ENCODE data around the gene DDX39B.
"Not testable (repeated sequence)": the region's sequence is repeated elsewhere in the genome, so short reads cannot be mapped to it uniquely, and the experiment has no call there.

The DDX39B gene

DNA sequence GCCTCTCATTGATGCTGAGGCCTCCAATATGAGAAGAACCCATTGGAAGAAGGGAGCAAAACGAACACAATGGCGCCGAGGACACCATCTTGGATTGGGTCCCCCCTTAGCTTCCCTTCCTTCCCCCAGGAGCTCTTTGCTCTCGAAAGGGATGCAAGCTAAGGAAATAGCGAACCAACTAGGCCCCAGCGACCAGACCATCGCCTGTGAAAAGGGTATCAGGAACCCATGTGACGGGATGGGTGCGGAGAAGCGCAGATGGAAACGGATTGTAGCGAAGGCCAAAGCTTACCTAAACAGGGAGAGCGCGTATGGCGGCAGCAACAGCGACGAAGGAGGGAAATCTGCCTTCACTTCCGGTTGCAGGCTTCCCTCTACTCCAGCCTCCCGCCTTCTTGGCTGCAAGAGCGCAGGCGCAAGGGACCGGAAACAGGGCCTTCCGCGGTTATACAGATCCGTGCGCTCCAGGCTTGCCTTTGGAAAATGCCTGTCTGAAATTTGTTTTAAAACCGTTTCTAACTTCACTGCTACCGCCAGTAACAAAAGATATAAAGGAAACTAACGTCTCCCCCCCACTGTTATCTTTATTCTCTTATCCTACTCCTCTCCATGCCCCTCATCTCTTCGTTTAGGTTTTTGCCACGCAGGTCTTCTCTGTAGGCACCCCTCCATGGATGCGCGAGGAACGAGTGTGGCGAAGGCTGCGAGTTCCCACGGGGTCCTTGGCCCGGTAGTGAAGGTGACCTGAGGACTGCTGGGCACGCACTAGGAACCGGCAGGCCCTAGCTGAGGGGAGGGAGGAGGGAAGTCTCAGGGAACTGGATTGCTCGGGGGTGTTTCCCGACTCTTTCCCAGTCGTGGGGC is at the start of gene DDX39B:
Gene DDX39B, minus strand, starts transcription at position 346 of the 864 bp plus-strand sequence. CDS start 1,471 bp downstream, outside the sequence.
- DNase-seq (ENCODE audit: low read depth in 2 of 2): peak; percentile 83 to 93

DNA sequence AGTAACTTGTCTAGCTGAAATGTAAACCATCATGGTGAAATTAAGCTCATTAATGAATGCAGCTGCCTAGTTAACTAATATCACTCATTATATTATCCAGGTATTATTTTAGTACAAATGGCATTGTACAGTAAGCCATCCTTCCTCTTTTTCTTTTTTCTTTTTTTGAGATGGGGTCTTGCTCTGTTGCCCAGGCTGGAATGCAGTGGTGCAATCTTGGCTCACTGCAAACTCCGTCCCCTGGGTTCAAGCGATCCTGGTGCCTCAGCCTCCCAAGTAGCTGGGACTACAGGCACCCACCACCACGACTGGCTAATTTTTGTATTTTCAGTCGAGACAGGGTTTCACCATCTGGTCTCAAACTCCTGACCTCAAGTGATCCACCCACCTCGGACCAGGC is 48.9 kb upstream of the DDX39B start:
- not testable (repeated sequence) for DNase-seq (ENCODE audit: low read depth in 2 of 2)

DNA sequence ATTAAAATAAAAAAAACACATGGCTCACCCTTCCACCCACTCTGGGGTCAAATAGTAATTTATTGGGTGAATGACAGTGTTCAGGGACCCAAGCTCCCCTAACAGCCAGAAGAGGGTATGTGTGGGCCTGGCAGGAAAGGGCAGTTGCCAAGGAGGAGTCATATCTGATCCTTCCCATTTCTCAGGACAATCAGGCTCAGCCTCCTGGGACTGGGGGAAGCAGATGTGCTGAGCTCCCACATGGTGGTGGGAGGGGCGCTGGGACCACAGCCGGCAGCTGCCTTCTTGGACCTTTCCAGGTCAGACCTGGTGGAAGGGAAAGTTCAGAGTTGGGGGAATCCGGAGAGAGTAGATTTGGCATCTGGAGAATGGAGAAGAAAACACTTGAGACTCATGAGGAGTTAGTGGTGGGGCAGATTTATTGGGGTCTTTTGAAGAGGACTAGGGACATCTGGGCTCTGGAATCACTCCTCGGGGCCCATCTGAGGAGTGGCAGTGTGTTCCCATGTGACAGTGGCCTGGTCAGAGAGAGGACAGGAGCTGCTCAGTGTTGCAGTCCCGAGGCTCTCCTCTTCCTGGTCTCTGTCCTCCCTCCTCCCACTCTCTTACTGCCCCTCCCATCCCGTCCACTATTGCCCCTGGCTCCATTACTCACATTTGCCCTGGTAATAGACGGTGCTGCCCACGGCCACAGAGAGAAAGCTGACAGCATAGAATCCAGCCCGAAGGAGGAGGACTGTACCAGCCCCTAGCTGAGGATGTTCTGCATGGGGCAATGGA is 47.3 kb upstream of the DDX39B start:
- no peak for DNase-seq (ENCODE audit: low read depth in 2 of 2)

DNA sequence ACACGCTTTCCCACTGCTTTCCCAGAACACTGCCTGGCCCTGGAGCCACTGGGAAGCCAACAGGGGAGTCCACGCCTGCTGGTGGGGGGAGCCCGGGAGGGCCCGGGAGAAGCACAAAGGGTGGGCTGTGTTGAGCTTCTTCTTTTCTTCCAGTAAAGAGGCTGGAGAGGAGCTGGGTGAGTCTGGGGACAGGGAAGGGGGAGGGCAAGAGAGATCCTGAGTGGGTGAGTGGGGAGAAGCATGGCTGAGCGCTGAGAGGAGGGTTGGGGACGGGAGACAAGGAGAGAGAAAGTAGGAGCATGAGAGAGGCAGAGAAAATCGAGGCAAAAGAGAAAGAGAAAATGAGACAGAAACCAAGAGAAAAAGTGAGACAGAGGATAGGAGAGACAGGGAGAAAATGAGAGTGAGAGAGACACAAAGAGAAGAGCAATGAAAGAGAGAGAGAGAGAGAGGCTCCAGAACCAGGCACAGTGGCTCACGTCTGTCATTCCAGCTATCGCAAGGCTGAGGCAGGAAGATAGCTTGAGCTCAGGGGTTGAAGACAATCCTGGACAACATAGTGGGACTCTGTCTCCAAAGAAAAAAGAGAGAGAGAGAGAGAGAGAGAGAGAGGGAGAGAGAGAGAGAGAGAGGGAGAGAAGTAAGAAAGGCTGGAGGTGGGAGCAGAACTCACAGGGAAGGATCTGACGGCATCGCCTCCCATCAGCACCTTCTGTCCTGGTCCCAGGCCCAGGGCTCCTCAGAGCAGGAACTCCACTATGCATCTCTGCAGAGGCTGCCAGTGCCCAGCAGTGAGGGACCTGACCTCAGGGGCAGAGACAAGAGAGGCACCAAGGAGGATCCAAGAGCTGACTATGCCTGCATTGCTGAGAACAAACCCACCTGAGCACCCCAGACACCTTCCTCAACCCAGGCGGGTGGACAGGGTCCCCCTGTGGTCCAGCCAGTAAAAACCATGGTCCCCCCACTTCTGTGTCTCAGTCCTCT is 46.3 kb upstream of the DDX39B start:
- no peak for DNase-seq (ENCODE audit: low read depth in 2 of 2)

DNA sequence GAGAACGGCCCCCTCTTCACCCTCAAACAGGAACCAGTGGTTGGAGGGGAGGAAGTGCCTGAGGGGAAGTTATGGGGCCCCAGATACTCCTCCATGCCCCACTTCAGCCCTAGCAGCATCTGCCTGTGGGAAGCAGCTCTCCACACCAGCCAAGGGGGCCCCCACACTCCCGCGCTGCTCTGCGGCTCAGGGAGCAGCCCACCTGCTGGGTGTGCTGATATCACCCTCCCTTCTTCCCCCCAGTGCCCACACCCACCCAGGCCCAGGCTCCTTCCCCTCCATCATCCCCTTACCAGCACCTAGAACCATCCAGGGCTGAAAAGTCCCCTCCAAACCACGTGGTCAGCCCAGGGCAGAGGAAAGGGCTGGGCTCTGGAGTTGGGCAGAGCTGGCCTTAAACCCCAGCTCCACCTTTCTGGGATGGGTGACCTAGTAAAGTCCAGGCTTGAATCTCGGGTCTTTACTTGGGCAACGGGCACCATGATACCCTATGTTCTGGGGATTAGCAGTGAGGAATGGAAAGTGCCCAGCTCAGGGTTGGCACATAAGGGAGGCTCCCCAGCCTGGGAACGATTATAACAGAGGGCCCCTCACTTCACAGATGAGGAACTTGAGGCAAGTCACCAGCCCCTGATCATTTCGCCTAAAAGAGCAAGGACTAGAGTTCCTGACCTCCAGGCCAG is 44.9 kb upstream of the DDX39B start:
- DNase-seq (ENCODE audit: low read depth in 2 of 2): no peak

DNA sequence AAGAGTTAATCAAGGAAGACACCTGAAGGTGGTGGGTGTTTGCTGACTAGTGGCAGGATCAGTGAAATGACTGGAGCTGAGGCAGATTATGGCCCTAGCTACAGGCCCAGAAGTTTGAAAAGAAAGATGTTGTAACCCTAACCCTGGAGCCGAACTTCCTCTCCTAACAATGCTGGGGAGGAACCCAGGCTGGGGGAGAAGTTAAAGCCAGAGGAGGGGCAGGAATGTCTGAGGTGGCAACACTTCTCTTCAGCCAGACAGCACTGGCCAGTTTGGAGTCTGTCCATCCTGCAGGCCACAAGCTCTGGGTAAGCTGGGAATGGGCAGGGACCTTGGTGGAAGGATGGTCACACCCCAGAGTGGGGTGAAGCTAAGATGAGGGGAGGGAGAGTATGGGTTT is 44.2 kb upstream of the DDX39B start, which contains the start of gene LST1:
Gene LST1, plus strand, starts transcription at position 270 of the 400 bp plus-strand sequence. CDS start 1,023 bp downstream, outside the sequence.
- DNase-seq (ENCODE audit: low read depth in 2 of 2): no peak

DNA sequence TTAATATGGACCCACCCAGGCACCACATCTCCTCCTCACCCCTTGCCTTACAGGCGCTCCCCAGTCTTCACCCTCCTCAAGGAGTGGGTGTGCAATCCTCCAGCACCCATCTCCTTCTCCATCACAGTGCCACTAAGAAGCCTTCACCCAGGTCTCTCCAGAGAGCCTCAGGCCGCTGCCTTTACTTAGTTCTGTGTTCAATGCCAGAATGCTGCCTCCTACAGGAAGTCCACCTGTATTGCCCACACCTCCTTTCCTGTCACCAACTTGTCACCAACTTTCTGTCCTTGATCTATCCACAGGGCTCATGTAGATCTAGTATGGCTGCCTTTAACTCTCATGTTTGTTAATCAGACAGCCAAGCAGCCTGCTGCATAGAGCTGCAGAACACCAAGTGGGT is 43.7 kb upstream of the DDX39B start:
- DNase-seq (ENCODE audit: low read depth in 2 of 2): no peak

DNA sequence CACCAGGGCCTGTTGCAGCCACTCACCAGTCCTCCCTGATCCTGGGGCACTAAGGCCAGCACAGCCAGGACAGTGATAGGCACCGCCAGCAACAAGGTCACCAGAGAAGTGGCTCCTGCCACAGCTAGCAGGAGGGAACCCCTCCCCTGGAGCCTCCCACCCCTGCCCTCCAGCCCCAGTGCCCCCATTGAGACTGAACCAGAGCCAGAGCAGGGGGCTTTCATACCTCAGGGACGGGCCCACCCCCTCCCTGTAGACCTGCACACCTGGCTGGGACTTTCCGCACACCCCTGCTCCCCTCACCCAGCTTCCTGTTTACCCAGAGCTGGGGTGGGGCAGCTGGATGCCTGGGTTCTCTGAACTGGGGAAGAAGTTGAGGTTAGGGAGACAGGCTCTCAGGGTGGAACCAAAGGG is 40.4 kb upstream of the DDX39B start, which contains the start of gene LTB:
Gene LTB, minus strand, starts transcription at position 195 of the 414 bp plus-strand sequence. Its CDS starts 7 bp downstream, at position 188.
- DNase-seq (ENCODE audit: low read depth in 2 of 2): no peak

DNA sequence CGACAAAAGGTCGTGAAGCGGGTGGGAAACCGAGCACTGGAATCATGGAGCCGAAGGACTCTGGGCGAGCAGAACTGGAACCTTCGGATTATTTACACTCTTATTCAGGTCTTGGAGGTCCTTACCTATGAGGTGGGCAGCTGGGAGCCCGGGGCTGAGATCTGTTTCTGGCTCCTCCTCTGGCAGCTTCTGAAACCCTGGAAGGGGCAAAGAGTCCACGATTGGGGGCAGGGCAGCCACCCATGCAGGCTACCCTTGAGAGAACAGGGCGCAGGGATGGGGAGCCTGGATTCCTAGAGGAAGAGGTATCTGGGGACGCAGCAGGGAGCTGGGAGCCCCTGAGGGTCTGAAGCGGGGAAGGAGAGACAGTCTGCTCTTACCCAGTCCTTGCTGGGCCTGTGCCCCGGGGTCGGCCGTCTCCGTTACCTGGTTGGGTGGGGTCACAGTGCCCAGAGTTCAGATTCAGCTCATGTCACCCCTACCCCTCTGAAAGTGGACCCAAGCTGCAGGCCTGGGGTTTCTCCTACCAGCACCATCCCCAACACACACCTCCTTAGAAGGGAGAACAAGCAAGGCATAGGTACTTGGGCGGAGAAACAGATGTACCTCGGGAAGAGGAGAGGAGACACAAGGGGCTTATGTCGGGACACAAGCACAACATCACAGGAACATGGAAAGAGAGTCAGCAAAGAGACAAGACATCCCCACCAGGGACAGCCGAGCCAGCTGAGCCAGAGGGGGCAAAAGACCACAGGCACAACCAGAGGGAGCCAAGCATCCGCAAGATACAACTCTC is 39.8 kb upstream of the DDX39B start:
- DNase-seq (ENCODE audit: low read depth in 2 of 2): no peak

DNA sequence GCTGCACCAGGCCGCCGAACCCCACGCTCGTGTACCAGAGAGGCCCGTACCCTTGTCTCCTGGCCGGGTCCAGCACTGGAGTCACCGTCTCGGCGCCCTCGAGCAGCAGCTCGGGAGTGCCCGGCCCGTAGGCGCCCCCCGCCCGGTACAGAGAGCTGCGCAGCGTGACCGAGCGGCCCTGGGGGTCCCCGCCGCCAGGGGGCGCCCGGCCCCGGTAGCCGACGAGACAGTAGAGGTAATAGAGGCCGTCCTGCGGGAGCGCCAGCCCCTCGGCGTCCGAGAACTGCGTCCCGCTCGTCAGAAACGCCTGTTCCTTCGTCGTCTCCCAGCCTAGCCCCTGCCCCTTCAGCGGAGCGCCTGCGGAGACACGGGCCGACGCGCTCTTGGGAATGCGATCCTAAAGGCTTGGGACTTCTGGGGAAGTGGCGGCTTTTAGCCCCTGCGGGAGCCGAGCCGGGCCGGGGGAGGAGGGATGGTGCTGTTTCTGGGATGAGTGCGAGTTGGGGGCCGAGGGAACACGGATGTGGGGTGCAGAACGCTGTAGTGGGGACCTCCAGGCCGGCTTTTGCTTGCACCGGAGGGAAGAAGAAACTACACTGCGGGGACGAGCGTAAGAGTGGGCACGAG is 39.1 kb upstream of the DDX39B start:
- peak; percentile 85 to 87 for DNase-seq (ENCODE audit: low read depth in 2 of 2)

DNA sequence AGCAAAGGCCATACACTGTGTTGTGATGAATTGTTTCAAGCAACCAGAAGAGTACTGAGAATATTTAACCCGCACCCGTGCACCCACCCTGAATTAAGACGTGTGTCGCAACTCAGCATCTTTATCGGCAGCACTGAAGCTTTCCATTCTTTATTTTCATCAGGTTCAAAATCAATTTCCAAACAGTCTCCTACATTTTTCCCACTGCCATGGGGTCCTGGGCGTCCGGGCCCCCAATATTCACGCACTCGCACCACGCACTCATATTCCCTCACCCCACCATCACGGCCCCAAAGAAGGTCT is 38.6 kb upstream of the DDX39B start:
- DNase-seq (ENCODE audit: low read depth in 2 of 2): no peak

DNA sequence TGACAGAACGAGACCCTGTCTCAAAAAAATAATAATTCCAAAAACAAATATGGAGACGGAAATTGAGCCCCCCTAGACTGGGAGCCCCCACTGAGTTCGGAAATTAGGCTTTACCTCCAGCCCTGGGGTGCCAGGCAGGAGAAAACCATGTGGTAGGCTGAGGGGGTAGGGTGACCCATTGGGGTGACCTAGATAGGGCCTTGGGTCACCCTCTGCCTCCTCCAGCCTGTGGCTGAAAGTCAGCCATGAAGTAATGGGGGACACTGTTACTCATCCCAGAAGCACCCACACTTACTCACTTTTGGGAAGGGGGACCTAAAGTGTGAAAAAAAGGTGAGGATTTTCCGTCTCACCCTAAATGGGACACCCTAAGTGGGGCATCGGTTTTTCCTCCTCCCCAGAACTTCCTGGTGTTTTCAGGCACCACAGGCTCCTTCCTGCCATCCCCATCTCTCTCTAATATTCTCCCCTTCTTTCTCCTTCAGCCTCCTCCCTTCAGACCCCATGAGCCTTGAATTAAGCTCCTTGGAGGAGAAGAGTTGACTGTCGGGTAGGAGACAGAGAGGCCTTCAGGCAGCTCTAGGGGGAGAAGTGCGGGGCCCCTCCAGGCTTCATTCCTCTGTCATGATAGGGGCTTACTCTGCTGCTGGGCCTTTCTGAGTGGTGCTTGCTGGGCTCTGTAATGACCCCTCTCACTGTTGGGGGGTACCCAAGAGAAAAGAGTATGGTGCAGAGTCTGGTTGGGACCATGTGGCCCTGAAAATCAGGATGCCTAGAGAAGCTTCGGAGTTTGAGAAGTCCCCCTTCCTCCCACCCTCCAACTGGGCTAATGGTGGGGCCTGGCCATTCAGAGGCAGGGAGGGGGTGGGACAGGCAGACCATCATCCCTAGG is 38.0 kb upstream of the DDX39B start:
- DNase-seq (ENCODE audit: low read depth in 2 of 2): no peak

DNA sequence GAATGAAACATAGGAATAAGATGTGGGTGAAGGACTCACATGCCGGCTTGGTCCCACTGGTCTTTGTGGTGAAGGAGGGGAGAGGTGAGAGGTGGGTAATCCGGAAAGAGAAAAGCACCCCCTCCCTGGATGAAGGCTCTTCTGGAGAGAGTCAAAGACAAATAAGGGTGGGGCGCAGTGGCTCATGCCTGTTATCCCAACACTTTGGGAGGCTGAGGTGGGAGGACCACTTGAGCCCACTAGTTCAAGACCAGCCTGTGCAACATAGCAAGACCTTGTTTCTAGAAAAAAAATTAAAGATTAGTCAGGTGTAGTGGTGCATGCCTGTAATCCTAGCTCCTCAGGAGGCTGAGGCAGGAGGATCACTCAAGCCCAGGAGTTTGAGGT is 37.3 kb upstream of the DDX39B start:
- no peak for DNase-seq (ENCODE audit: low read depth in 2 of 2)

DNA sequence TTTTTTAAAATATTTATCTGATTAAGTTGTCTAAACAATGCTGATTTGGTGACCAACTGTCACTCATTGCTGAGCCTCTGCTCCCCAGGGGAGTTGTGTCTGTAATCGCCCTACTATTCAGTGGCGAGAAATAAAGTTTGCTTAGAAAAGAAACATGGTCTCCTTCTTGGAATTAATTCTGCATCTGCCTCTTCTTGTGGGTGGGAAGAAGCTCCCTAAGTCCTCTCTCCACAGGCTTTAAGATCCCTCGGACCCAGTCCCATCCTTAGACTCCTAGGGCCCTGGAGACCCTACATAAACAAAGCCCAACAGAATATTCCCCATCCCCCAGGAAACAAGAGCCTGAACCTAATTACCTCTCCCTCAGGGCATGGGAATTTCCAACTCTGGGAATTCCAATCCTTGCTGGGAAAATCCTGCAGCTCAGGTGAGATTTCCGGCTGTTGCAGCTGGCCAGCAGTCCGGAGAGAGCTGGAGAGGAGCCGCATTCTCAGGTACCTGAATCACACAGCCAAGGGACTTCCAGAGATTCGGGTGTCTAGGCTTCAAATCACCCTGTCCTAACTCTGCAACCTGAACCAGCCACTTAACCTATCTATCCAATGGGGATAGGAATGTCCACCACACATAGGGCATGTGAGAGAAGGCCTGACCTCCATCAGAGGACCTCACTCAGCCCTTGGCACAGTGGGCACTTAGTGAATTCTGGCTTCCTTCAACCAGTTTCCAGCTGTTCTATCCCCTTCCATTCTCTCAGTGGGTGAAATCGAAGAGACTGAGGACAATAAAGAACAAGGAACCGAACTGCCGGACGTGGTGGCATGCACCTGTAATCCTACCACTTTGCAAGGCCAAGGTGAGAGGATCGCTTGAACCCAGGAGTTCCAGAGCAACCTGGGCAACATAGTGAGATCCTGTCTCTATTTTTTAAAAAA is 36.6 kb upstream of the DDX39B start:
- DNase-seq (ENCODE audit: low read depth in 2 of 2): no peak

DNA sequence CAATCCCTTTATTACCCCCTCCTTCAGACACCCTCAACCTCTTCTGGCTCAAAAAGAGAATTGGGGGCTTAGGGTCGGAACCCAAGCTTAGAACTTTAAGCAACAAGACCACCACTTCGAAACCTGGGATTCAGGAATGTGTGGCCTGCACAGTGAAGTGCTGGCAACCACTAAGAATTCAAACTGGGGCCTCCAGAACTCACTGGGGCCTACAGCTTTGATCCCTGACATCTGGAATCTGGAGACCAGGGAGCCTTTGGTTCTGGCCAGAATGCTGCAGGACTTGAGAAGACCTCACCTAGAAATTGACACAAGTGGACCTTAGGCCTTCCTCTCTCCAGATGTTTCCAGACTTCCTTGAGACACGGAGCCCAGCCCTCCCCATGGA is 35.8 kb upstream of the DDX39B start:
- DNase-seq (ENCODE audit: low read depth in 2 of 2): no peak

DNA sequence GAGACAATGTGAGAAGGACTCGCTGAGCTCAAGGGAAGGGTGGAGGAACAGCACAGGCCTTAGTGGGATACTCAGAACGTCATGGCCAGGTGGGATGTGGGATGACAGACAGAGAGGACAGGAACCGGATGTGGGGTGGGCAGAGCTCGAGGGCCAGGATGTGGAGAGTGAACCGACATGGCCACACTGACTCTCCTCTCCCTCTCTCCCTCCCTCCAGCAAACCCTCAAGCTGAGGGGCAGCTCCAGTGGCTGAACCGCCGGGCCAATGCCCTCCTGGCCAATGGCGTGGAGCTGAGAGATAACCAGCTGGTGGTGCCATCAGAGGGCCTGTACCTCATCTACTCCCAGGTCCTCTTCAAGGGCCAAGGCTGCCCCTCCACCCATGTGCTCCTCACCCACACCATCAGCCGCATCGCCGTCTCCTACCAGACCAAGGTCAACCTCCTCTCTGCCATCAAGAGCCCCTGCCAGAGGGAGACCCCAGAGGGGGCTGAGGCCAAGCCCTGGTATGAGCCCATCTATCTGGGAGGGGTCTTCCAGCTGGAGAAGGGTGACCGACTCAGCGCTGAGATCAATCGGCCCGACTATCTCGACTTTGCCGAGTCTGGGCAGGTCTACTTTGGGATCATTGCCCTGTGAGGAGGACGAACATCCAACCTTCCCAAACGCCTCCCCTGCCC is 35.2 kb upstream of the DDX39B start:
- no peak for DNase-seq (ENCODE audit: low read depth in 2 of 2)
